ENCODE results near the gene ZNF620. TPM values are rescaled to one million over a fixed set of nuclear protein-coding genes. Genes with fewer than 3 reads are reported as not detected.

ZNF620 gene
- total and polyA plus RNA-seq, 9 donors: 2.1 to 4.5 (median 2.9) TPM

GRCh38 chr3:40464339-40465110 is 41.3 kb upstream of the ZNF620 start:
- no peaks in the 10 kb centered on the region for H3K9me3 ChIP-seq (replicated peaks; ENCODE audit: control insufficient read depth, low read depth, low read length)

GRCh38 chr3:40465111-40465407 is 40.8 kb upstream of the ZNF620 start:
- Histone ChIP-seq H3K36me3 (ENCODE audit: control insufficient read depth, insufficient read depth, low read length) (peaks cover 49% of the 10 kb centered on the region), H3K27ac (ENCODE audit: low read length) (no peak overlapping the region), H3K9me3 (replicated peaks; ENCODE audit: control insufficient read depth, low read depth, low read length) (no peaks in the 10 kb centered on the region), H3K27me3 (ENCODE audit: control insufficient read depth, insufficient read depth, low read length) (no peaks in the 10 kb centered on the region), H3K4me1 (ENCODE audit: control insufficient read depth, insufficient read depth, low read length) (no peaks in the 10 kb centered on the region), H3K4me3 (ENCODE audit: low read length) (no peak overlapping the region)
- WGBS (ENCODE audit: insufficient coverage): 68% methylated on average over 3 of the region's 4 CpGs
- no peak for DNase-seq

More at GRCh38 chr3:40464339-40465110, 41.3 kb upstream of the ZNF620 start:
- no peaks in the 10 kb centered on the region for H3K4me1 ChIP-seq (ENCODE audit: control insufficient read depth, insufficient read depth, low read length)
- H3K36me3 ChIP-seq (ENCODE audit: control insufficient read depth, insufficient read depth, low read length): peaks cover 53% of the 10 kb centered on the region
- no peak for DNase-seq
- no peak overlapping the region for H3K27ac ChIP-seq (ENCODE audit: low read length)
- no peak overlapping the region for H3K4me3 ChIP-seq (ENCODE audit: low read length)
- H3K27me3 ChIP-seq (ENCODE audit: control insufficient read depth, insufficient read depth, low read length): no peaks in the 10 kb centered on the region
- WGBS (ENCODE audit: insufficient coverage): 81% methylated on average over 8 of the region's 9 CpGs

GRCh38 chr3:40465456-40465855 is 40.4 kb upstream of the ZNF620 start:
- 80% methylated on average over 1 of the region's 2 CpGs for WGBS (ENCODE audit: insufficient coverage)
- no peak for DNase-seq
- no peak overlapping the region for H3K4me3 ChIP-seq (ENCODE audit: low read length)
- no peaks in the 10 kb centered on the region for H3K4me1 ChIP-seq (ENCODE audit: control insufficient read depth, insufficient read depth, low read length)
- H3K9me3 ChIP-seq (replicated peaks; ENCODE audit: control insufficient read depth, low read depth, low read length): no peaks in the 10 kb centered on the region
- no peak overlapping the region for H3K27ac ChIP-seq (ENCODE audit: low read length)
- peaks cover 46% of the 10 kb centered on the region for H3K36me3 ChIP-seq (ENCODE audit: control insufficient read depth, insufficient read depth, low read length)
- no peaks in the 10 kb centered on the region for H3K27me3 ChIP-seq (ENCODE audit: control insufficient read depth, insufficient read depth, low read length)

GRCh38 chr3:40468018-40468417 is 37.8 kb upstream of the ZNF620 start:
- Histone ChIP-seq H3K4me1 (ENCODE audit: control insufficient read depth, insufficient read depth, low read length) (no peaks in the 10 kb centered on the region), H3K36me3 (ENCODE audit: control insufficient read depth, insufficient read depth, low read length) (peaks cover 27% of the 10 kb centered on the region), H3K27me3 (ENCODE audit: control insufficient read depth, insufficient read depth, low read length) (no peaks in the 10 kb centered on the region), H3K27ac (ENCODE audit: low read length) (no peak overlapping the region), H3K4me3 (ENCODE audit: low read length) (no peak overlapping the region), H3K9me3 (replicated peaks; ENCODE audit: control insufficient read depth, low read depth, low read length) (no peaks in the 10 kb centered on the region)
- WGBS (ENCODE audit: insufficient coverage): 90% methylated on average over 1 of the region's 4 CpGs
- DNase-seq: no peak

- DNase-seq: no peak
- Histone ChIP-seq H3K27ac (ENCODE audit: low read length) (no peak overlapping the region), H3K27me3 (ENCODE audit: control insufficient read depth, insufficient read depth, low read length) (no peaks in the 10 kb centered on the region), H3K9me3 (replicated peaks; ENCODE audit: control insufficient read depth, low read depth, low read length) (no peaks in the 10 kb centered on the region), H3K36me3 (ENCODE audit: control insufficient read depth, insufficient read depth, low read length) (peaks cover 6% of the 10 kb centered on the region), H3K4me1 (ENCODE audit: control insufficient read depth, insufficient read depth, low read length) (no peaks in the 10 kb centered on the region), H3K4me3 (ENCODE audit: low read length) (no peak overlapping the region)
- no CpG with 5 or more reads among the region's 4 CpGs for WGBS (ENCODE audit: insufficient coverage)
These were observed 35.1 kb upstream of the ZNF620 start for GRCh38 chr3:40470701-40471100.

GRCh38 chr3:40476478-40477470 is 29.1 kb upstream of the ZNF620 start, which contains the start of gene ZNF619:
Gene ZNF619, plus strand, starts transcription at chr3:40477122. Its CDS starts 858 bp downstream, at chr3:40477980.
- Histone ChIP-seq H3K27me3 (ENCODE audit: control insufficient read depth, insufficient read depth, low read length) (no peaks in the 10 kb centered on the region), H3K27ac (ENCODE audit: low read length) (peak within 1 kb of the TSS; percentile 76)
- 9% methylated on average over 33 of the region's 48 CpGs for WGBS (ENCODE audit: insufficient coverage)

GRCh38 chr3:40477666-40478065 is 28.2 kb upstream of the ZNF620 start:
- DNase-seq: no peak
- H3K36me3 ChIP-seq (ENCODE audit: control insufficient read depth, insufficient read depth, low read length): peaks cover 29% of the 10 kb centered on the region
- H3K9me3 ChIP-seq (replicated peaks; ENCODE audit: control insufficient read depth, low read depth, low read length): no peaks in the 10 kb centered on the region
- no peaks in the 10 kb centered on the region for H3K27me3 ChIP-seq (ENCODE audit: control insufficient read depth, insufficient read depth, low read length)
- WGBS (ENCODE audit: insufficient coverage): 33% methylated on average over 3 of the region's 4 CpGs
- H3K4me3 ChIP-seq (ENCODE audit: low read length): peak overlapping the region; percentile 80
- H3K4me1 ChIP-seq (ENCODE audit: control insufficient read depth, insufficient read depth, low read length): peaks cover 7% of the 10 kb centered on the region
- H3K27ac ChIP-seq (ENCODE audit: low read length): peak overlapping the region; percentile 76

More at GRCh38 chr3:40476478-40477470, 29.1 kb upstream of the ZNF620 start, which contains the start of gene ZNF619:
- peaks cover 20% of the 10 kb centered on the region for H3K36me3 ChIP-seq (ENCODE audit: control insufficient read depth, insufficient read depth, low read length)
- DNase-seq: peak; percentile 91
- H3K4me3 ChIP-seq (ENCODE audit: low read length): peak within 1 kb of the TSS; percentile 80
- peaks cover 7% of the 10 kb centered on the region for H3K4me1 ChIP-seq (ENCODE audit: control insufficient read depth, insufficient read depth, low read length)
- H3K9me3 ChIP-seq (replicated peaks; ENCODE audit: control insufficient read depth, low read depth, low read length): no peaks in the 10 kb centered on the region

GRCh38 chr3:40487172-40487571 is 18.7 kb upstream of the ZNF620 start:
- Histone ChIP-seq H3K9me3 (replicated peaks; ENCODE audit: control insufficient read depth, low read depth, low read length) (peaks cover 13% of the 10 kb centered on the region), H3K4me1 (ENCODE audit: control insufficient read depth, insufficient read depth, low read length) (no peaks in the 10 kb centered on the region), H3K4me3 (ENCODE audit: low read length) (no peak overlapping the region), H3K36me3 (ENCODE audit: control insufficient read depth, insufficient read depth, low read length) (peaks cover 34% of the 10 kb centered on the region), H3K27me3 (ENCODE audit: control insufficient read depth, insufficient read depth, low read length) (no peaks in the 10 kb centered on the region), H3K27ac (ENCODE audit: low read length) (no peak overlapping the region)
- 93% methylated on average over 2 of the region's 3 CpGs for WGBS (ENCODE audit: insufficient coverage)
- no peak for DNase-seq

- peak; percentile 8 for DNase-seq
- no peaks in the 10 kb centered on the region for H3K27me3 ChIP-seq (ENCODE audit: control insufficient read depth, insufficient read depth, low read length)
- 100% methylated on average over 3 of the region's 5 CpGs for WGBS (ENCODE audit: insufficient coverage)
- H3K4me1 ChIP-seq (ENCODE audit: control insufficient read depth, insufficient read depth, low read length): no peaks in the 10 kb centered on the region
- no peak overlapping the region for H3K4me3 ChIP-seq (ENCODE audit: low read length)
- peaks cover 13% of the 10 kb centered on the region for H3K9me3 ChIP-seq (replicated peaks; ENCODE audit: control insufficient read depth, low read depth, low read length)
- no peak overlapping the region for H3K27ac ChIP-seq (ENCODE audit: low read length)
- H3K36me3 ChIP-seq (ENCODE audit: control insufficient read depth, insufficient read depth, low read length): peaks cover 21% of the 10 kb centered on the region
These were observed 14.9 kb upstream of the ZNF620 start for GRCh38 chr3:40490916-40491315.

- no peaks in the 10 kb centered on the region for H3K4me1 ChIP-seq (ENCODE audit: control insufficient read depth, insufficient read depth, low read length)
- no peak overlapping the region for H3K4me3 ChIP-seq (ENCODE audit: low read length)
- DNase-seq: no peak
- H3K36me3 ChIP-seq (ENCODE audit: control insufficient read depth, insufficient read depth, low read length): no peaks in the 10 kb centered on the region
- H3K27ac ChIP-seq (ENCODE audit: low read length): no peak overlapping the region
- H3K9me3 ChIP-seq (replicated peaks; ENCODE audit: control insufficient read depth, low read depth, low read length): no peaks in the 10 kb centered on the region
- no CpG with 5 or more reads among the region's 2 CpGs for WGBS (ENCODE audit: insufficient coverage)
- H3K27me3 ChIP-seq (ENCODE audit: control insufficient read depth, insufficient read depth, low read length): no peaks in the 10 kb centered on the region
These were observed 11.1 kb upstream of the ZNF620 start for GRCh38 chr3:40494698-40495097.
